IMR-90 (cell line): ENCODE results near the gene ROR2. TPM values are rescaled to one million over a fixed set of nuclear protein-coding genes. Genes with fewer than 3 reads are reported as not detected.

Experiments
- ATAC-seq: fragments of 200-7000 bp; cut with Tn5 transposase; 2 replicates; pipeline ENCODE4 v1.9.1; 2020; ENCODE audit warnings: low read depth, mild to moderate bottlenecking, moderate library complexity
- BruUV-seq: library from RNA; stranded (reverse); fragments of 400-500 nt; replicated peaks from 2 replicates; lab custom pipeline; 2021; lab: Mats Ljungman, UMichigan
- CTCF ChIA-PET: fragments of 300-600 bp; formaldehyde crosslinking; extraction: SDS; loops from one replicate; lab custom pipeline; 2021; ENCODE audit warnings: antibody characterized with exemption; lab: Yijun Ruan, JAX
- POLR2A ChIA-PET: fragments of 300-600 bp; sonication (Branson Sonifier 250); formaldehyde crosslinking; loops from one replicate; lab custom pipeline; 2022; ENCODE audit warnings: antibody characterized with exemption; ENCODE audit not compliant: unreplicated experiment; lab: Charles Lee
- DNase-seq: peaks from one replicate; pipeline ENCODE4 v3.0.0; 2013
- H2AFZ ChIP-seq: replicated peaks from 2 replicates; pipeline ENCODE3; 2013; ENCODE audit warnings: low read length, mild to moderate bottlenecking; ENCODE audit not compliant: poor library complexity
- H2AK5ac ChIP-seq: 2 replicates; pipeline ENCODE4 v1.6.1; 2013; ENCODE audit warnings: low read depth, low read length, inconsistent platforms
- H2AK9ac ChIP-seq: replicated peaks from 2 replicates; pipeline ENCODE3; 2013; ENCODE audit warnings: mild to moderate bottlenecking, low read depth, low read length, moderate library complexity; ENCODE audit not compliant: poor library complexity
- H2BK120ac ChIP-seq: 2 replicates; pipeline ENCODE4 v1.6.1; 2013; ENCODE audit warnings: low read depth, low read length, inconsistent platforms
- H2BK15ac ChIP-seq: 3 replicates; pipeline ENCODE4 v1.6.1; 2013; ENCODE audit warnings: low read depth, low read length, inconsistent platforms
- H2BK20ac ChIP-seq: 2 replicates; pipeline ENCODE4 v1.6.1; 2013; ENCODE audit warnings: low read depth, mild to moderate bottlenecking, inconsistent platforms, low read length, moderate library complexity
- H2BK5ac ChIP-seq: 2 replicates; pipeline ENCODE4 v1.6.1; 2013; ENCODE audit warnings: mild to moderate bottlenecking, low read depth, low read length, inconsistent platforms; ENCODE audit not compliant: poor library complexity, severe bottlenecking
- H3K14ac ChIP-seq: replicated peaks from 2 replicates; pipeline ENCODE4 v1.6.1; 2013; ENCODE audit warnings: low read depth, low read length, inconsistent platforms
- H3K18ac ChIP-seq: 2 replicates; pipeline ENCODE4 v1.6.1; 2013; ENCODE audit warnings: low read depth, low read length, control low read depth
- H3K23ac ChIP-seq: 2 replicates; pipeline ENCODE4 v1.6.1; 2013; ENCODE audit warnings: low read depth, low read length, inconsistent platforms
- H3K27ac ChIP-seq: 2 replicates; pipeline ENCODE4 v1.5.1; 2013; ENCODE audit warnings: mild to moderate bottlenecking, control low read depth, low read length; ENCODE audit not compliant: insufficient read depth
- H3K27me3 ChIP-seq: 2 replicates; pipeline ENCODE4 v1.6.1; 2013; ENCODE audit warnings: low read length; ENCODE audit not compliant: control insufficient read depth, insufficient read depth
- H3K36me3 ChIP-seq: 2 replicates; pipeline ENCODE4 v1.6.1; 2013; ENCODE audit warnings: low read length, mixed read lengths; ENCODE audit not compliant: control insufficient read depth, insufficient read depth
- H3K4ac ChIP-seq: 2 replicates; pipeline ENCODE4 v1.6.1; 2013; ENCODE audit warnings: low read depth, low read length, inconsistent platforms
- H3K4me1 ChIP-seq: 2 replicates; pipeline ENCODE4 v1.6.1; 2013; ENCODE audit warnings: low read length, mixed read lengths; ENCODE audit not compliant: control insufficient read depth, insufficient read depth
- H3K4me2 ChIP-seq: 2 replicates; pipeline ENCODE4 v1.6.1; 2013; ENCODE audit warnings: low read depth, mild to moderate bottlenecking, control low read depth, low read length, moderate library complexity
- H3K4me3 ChIP-seq: 2 replicates; pipeline ENCODE4 v1.5.1; 2013; ENCODE audit warnings: low read depth, mild to moderate bottlenecking, control low read depth, low read length, moderate library complexity; ENCODE audit not compliant: insufficient read depth
- H3K56ac ChIP-seq: 2 replicates; pipeline ENCODE4 v1.6.1; 2013; ENCODE audit warnings: low read length, inconsistent platforms; ENCODE audit not compliant: insufficient read depth; ENCODE audit errors: extremely low read depth
- H3K79me1 ChIP-seq, 2 experiments: 2 replicates each; pipeline ENCODE4 v1.6.1; 2013; ENCODE audit warnings: low read length in 2 of 2, inconsistent platforms in 1 of 2, low read depth in 1 of 2
- H3K9ac ChIP-seq: 2 replicates; pipeline ENCODE4 v1.6.1; 2013; ENCODE audit warnings: low read depth, low read length, control low read depth
- H3K9me1 ChIP-seq: 2 replicates; pipeline ENCODE4 v1.6.1; 2013; ENCODE audit warnings: low read length, inconsistent platforms; ENCODE audit not compliant: insufficient read depth
- H3K9me3 ChIP-seq: 2 replicates; pipeline ENCODE4 v1.6.1; 2013; ENCODE audit warnings: low read length; ENCODE audit not compliant: control insufficient read depth, insufficient read depth
- H4K20me1 ChIP-seq: 2 replicates; pipeline ENCODE4 v1.6.1; 2013; ENCODE audit warnings: low read length, inconsistent platforms; ENCODE audit not compliant: insufficient read depth
- H4K5ac ChIP-seq: 2 replicates; pipeline ENCODE4 v1.6.1; 2013; ENCODE audit warnings: mild to moderate bottlenecking, low read depth, low read length, control low read depth
- H4K8ac ChIP-seq, 2 experiments: 2 replicates each; pipeline ENCODE4 v1.6.1; 2013; ENCODE audit warnings: low read depth in 2 of 2, low read length in 2 of 2, control low read depth in 1 of 2, inconsistent platforms in 1 of 2
- H4K91ac ChIP-seq: 2 replicates; pipeline ENCODE4 v1.6.1; 2013; ENCODE audit warnings: low read depth, low read length, inconsistent platforms; ENCODE audit not compliant: insufficient read depth
- BHLHE40 ChIP-seq: fragments of 150-350 bp; IDR thresholded peaks from 2 replicates; pipeline ENCODE4 v1.6.1; 2016; ENCODE audit warnings: mild to moderate bottlenecking, low read depth, low read length
- CEBPB ChIP-seq: IDR thresholded peaks from 2 replicates; pipeline ENCODE4 v1.6.1; 2012; ENCODE audit warnings: low read depth, low read length, improper control_type of control experiment
- CHD1 ChIP-seq: IDR thresholded peaks from 2 replicates; pipeline ENCODE4 v1.6.1; 2012; ENCODE audit warnings: low read depth, low read length, improper control_type of control experiment
- FOS ChIP-seq: fragments of 150-350 bp; IDR thresholded peaks from 2 replicates; pipeline ENCODE4 v1.6.1; 2016; ENCODE audit warnings: low read depth, low read length
- MAFK ChIP-seq: IDR thresholded peaks from 2 replicates; pipeline ENCODE4 v1.6.1; 2012; ENCODE audit warnings: low read depth, low read length, improper control_type of control experiment
- MAZ ChIP-seq: IDR thresholded peaks from 2 replicates; pipeline ENCODE4 v1.6.1; 2012; ENCODE audit warnings: low read depth, mild to moderate bottlenecking, low read length, improper control_type of control experiment, moderate library complexity, borderline replicate concordance
- MXI1 ChIP-seq: IDR thresholded peaks from 2 replicates; pipeline ENCODE4 v1.6.1; 2012; ENCODE audit warnings: low read depth, mild to moderate bottlenecking, low read length, moderate library complexity, borderline replicate concordance
- NFE2L2 ChIP-seq: fragments of 150-350 bp; IDR thresholded peaks from 2 replicates; pipeline ENCODE4 v1.6.1; 2016; ENCODE audit warnings: low read depth, mild to moderate bottlenecking, low read length
- POLR2A ChIP-seq: IDR thresholded peaks from 2 replicates; pipeline ENCODE4 v1.6.1; 2012; ENCODE audit warnings: mild to moderate bottlenecking, low read depth, low read length
- RAD21 ChIP-seq: IDR thresholded peaks from 2 replicates; pipeline ENCODE4 v1.6.1; 2012; ENCODE audit warnings: low read length, improper control_type of control experiment
- RCOR1 ChIP-seq: IDR thresholded peaks from 2 replicates; pipeline ENCODE4 v1.6.1; 2012; ENCODE audit warnings: mild to moderate bottlenecking, low read length, improper control_type of control experiment; ENCODE audit not compliant: insufficient replicate concordance
- RFX5 ChIP-seq: IDR thresholded peaks from 2 replicates; pipeline ENCODE4 v1.8.0; 2012; ENCODE audit warnings: low read depth, mild to moderate bottlenecking, low read length, moderate library complexity
- SMC3 ChIP-seq: fragments of 150-350 bp; IDR thresholded peaks from 2 replicates; pipeline ENCODE4 v1.6.1; 2016; ENCODE audit warnings: low read depth, mild to moderate bottlenecking, antibody characterized with exemption, low read length, moderate library complexity
- WGBS, 2 experiments: methylation state at CpG; one replicate each; pipeline versions ENCODE4 v1.1.5 to v1.1.7; 2013; ENCODE audit warnings: missing lambda C conversion rate in 2 of 2; ENCODE audit not compliant: insufficient read length in 1 of 2; ENCODE audit errors: extremely low coverage in 2 of 2; 5-methylcytosine and 5-hydroxymethylcytosine counted together
- dilution Hi-C: fragments of 300-500 bp; cut with HindIII; formaldehyde crosslinking; loops from one replicate; pipeline ENCODE4 v1.14.3; 2018; ENCODE audit warnings: low sequenced_read_pairs; ENCODE audit not compliant: unreplicated experiment
- in situ Hi-C: fragments of 300-500 bp; cut with MboI; formaldehyde crosslinking; loops from 3 replicates; pipeline ENCODE4 v1.14.3; 2019; ENCODE audit warnings: low sequenced_read_pairs, inconsistent platforms, mixed read lengths
- intact Hi-C: fragments of 100-400 bp; cut with micrococcal nuclease; formaldehyde crosslinking; loops from 2 replicates; pipeline ENCODE4 v1.10.0; 2022
- polyA plus RNA-seq, 3 experiments: library from polyadenylated mRNA; depleted of rRNA; stranded (reverse); fragments of >200 nt; gene quantifications; 2 replicates each; pipeline ENCODE4 v1.2.3, GENCODE V29; 2012; ENCODE audit warnings: low replicate concordance in 1 of 3
- total RNA-seq: library from RNA; depleted of rRNA; stranded (reverse); fragments of >200 nt; gene quantifications from 2 replicates; pipeline ENCODE4 v1.2.3, GENCODE V29; 2012
- TF ChIP-seq, protein P1 (sequence below): conservative IDR thresholded peaks from 2 replicates; pipeline ENCODE4 v1.5.1; 2012; ENCODE audit warnings: mild to moderate bottlenecking, low read depth, low read length, improper control_type of control experiment
- TF ChIP-seq, protein P2 (sequence below): fragments of 150-350 bp; IDR thresholded peaks from 2 replicates; pipeline ENCODE4 v1.6.1; 2016; ENCODE audit warnings: low read depth, mild to moderate bottlenecking, low read length, moderate library complexity, borderline replicate concordance
- TF ChIP-seq, protein P3 (sequence below): fragments of 150-350 bp; IDR thresholded peaks from 2 replicates; pipeline ENCODE4 v1.6.1; 2017; ENCODE audit warnings: mild to moderate bottlenecking, antibody characterized with exemption, low read length, low read depth

ROR2 gene
- total and polyA plus RNA-seq, 2 of the 4 experiments (the other 2 are of a cell fraction), result 2.3 to 4.8 TPM

DNA sequence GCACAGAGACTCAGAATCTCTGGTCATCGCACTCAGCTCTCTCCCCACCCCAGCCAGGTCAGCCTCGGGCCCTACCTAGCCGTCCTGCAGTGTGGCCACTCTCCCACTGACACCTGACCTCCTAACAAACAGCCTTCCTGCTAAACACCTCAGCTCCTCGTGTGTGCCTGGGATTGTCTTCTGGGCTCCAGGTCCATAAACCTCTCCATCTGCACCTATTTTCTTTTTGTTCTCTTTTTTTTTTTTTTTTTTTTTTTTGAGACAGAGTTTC lies 193.6 kb downstream of the ROR2 start:
- no peak overlapping the region for H2AK9ac ChIP-seq
- in situ Hi-C loops, result no loop called here
- TF ChIP-seq RCOR1 (no peak), CEBPB (no peak), MXI1 (no peak), CHD1 (no peak), SMC3 (no peak), FOS (no peak), MAFK (no peak), BHLHE40 (no peak), RFX5 (no peak), NFE2L2 (no peak), MAZ (no peak), RAD21 (no peak), POLR2A (no peak)
- TF ChIP-seq, protein P1, sequence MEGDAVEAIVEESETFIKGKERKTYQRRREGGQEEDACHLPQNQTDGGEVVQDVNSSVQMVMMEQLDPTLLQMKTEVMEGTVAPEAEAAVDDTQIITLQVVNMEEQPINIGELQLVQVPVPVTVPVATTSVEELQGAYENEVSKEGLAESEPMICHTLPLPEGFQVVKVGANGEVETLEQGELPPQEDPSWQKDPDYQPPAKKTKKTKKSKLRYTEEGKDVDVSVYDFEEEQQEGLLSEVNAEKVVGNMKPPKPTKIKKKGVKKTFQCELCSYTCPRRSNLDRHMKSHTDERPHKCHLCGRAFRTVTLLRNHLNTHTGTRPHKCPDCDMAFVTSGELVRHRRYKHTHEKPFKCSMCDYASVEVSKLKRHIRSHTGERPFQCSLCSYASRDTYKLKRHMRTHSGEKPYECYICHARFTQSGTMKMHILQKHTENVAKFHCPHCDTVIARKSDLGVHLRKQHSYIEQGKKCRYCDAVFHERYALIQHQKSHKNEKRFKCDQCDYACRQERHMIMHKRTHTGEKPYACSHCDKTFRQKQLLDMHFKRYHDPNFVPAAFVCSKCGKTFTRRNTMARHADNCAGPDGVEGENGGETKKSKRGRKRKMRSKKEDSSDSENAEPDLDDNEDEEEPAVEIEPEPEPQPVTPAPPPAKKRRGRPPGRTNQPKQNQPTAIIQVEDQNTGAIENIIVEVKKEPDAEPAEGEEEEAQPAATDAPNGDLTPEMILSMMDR, result no peak
- TF ChIP-seq, protein P2, sequence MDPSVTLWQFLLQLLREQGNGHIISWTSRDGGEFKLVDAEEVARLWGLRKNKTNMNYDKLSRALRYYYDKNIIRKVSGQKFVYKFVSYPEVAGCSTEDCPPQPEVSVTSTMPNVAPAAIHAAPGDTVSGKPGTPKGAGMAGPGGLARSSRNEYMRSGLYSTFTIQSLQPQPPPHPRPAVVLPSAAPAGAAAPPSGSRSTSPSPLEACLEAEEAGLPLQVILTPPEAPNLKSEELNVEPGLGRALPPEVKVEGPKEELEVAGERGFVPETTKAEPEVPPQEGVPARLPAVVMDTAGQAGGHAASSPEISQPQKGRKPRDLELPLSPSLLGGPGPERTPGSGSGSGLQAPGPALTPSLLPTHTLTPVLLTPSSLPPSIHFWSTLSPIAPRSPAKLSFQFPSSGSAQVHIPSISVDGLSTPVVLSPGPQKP, result no peak
- TF ChIP-seq, protein P3, sequence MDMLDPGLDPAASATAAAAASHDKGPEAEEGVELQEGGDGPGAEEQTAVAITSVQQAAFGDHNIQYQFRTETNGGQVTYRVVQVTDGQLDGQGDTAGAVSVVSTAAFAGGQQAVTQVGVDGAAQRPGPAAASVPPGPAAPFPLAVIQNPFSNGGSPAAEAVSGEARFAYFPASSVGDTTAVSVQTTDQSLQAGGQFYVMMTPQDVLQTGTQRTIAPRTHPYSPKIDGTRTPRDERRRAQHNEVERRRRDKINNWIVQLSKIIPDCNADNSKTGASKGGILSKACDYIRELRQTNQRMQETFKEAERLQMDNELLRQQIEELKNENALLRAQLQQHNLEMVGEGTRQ, result no peak
- no peaks in the 10 kb centered on the region; the same call in 1 of the 2 replicates for H3K4me1 ChIP-seq
- H3K36me3 ChIP-seq, result peaks cover 21% of the 10 kb centered on the region; the same call in 1 of the 2 replicates
- no peaks in the 10 kb centered on the region for H3K9me3 ChIP-seq
- 100% methylated on average over 1 of the region's 4 CpGs; no CpG with 5 or more reads in 1 of the 2 experiments for WGBS, 2 experiments
- no peak for DNase-seq
- no peak overlapping the region for H3K23ac ChIP-seq
- no TSS peak for BruUV-seq
- H4K5ac ChIP-seq, result no peak overlapping the region
- H3K14ac ChIP-seq, result no peak overlapping the region
- dilution Hi-C loops, result no loop called here
- H2AK5ac ChIP-seq, result no peak overlapping the region
- no peaks in the 10 kb centered on the region for H3K79me1 ChIP-seq
- H3K9ac ChIP-seq, result no peak overlapping the region
- no peak overlapping the region for H3K4me2 ChIP-seq
- H3K9me1 ChIP-seq, result peaks cover 3% of the 10 kb centered on the region; the same call in 1 of the 2 replicates
- H2AFZ ChIP-seq, result no peak overlapping the region
- H4K20me1 ChIP-seq, result no peaks in the 10 kb centered on the region
- H2BK120ac ChIP-seq, result no peak overlapping the region
- H4K91ac ChIP-seq, result no peak overlapping the region
- H3K18ac ChIP-seq, result no peak overlapping the region
- ChIA-PET CTCF (no interaction called here), POLR2A (no interaction called here)
- no peak overlapping the region for H3K56ac ChIP-seq
- no peak overlapping the region for H3K27ac ChIP-seq
- no peak overlapping the region for H4K8ac ChIP-seq
- H3K27me3 ChIP-seq, result no peaks in the 10 kb centered on the region
- H2BK20ac ChIP-seq, result no peak overlapping the region
- no peak for ATAC-seq
- H3K4me3 ChIP-seq, result no peak overlapping the region
- H3K4ac ChIP-seq, result no peak overlapping the region
- H2BK15ac ChIP-seq, result no peak overlapping the region
- H2BK5ac ChIP-seq, result no peak overlapping the region
- intact Hi-C loops, result loop anchor here (5.0 kb wide), 1 partner anchor 191 kb away; no protein-coding TSS in a partner anchor
